NB4 (cell line): Measurements from ENCODE around the gene ANKLE1.

Experiments
- DNase-seq: peaks from one replicate; pipeline ENCODE4 v3.0.0; 2010; ENCODE audit warnings: low read depth
- H3K4me3 ChIP-seq: one replicate; pipeline ENCODE4 v1.5.1; 2011; ENCODE audit warnings: mild to moderate bottlenecking, low read depth, low read length, moderate library complexity
- MAX ChIP-seq: IDR thresholded peaks from 2 replicates; pipeline ENCODE4 v1.6.1; 2011; ENCODE audit warnings: low read depth, low read length
- MYC ChIP-seq: IDR thresholded peaks from 2 replicates; pipeline ENCODE4 v1.6.1; 2011; ENCODE audit warnings: low read depth, low read length
- POLR2A ChIP-seq: IDR thresholded peaks from 2 replicates; pipeline ENCODE4 v1.6.1; 2011; ENCODE audit warnings: mild to moderate bottlenecking; ENCODE audit not compliant: insufficient read length; ENCODE audit errors: extremely low read depth
- TF ChIP-seq, protein P1 (sequence below): IDR thresholded peaks from one replicate; pipeline ENCODE4 v1.5.1; 2012; ENCODE audit warnings: low read depth, low read length

ANKLE1 gene

GRCh38 chr19:17243830-17244617 is 37.7 kb upstream of the ANKLE1 start:
- no peak for DNase-seq
- H3K4me3 ChIP-seq, result no peak overlapping the region
- no peak for TF ChIP-seq POLR2A
- TF ChIP-seq MAX, result no peak
- TF ChIP-seq, protein P1, sequence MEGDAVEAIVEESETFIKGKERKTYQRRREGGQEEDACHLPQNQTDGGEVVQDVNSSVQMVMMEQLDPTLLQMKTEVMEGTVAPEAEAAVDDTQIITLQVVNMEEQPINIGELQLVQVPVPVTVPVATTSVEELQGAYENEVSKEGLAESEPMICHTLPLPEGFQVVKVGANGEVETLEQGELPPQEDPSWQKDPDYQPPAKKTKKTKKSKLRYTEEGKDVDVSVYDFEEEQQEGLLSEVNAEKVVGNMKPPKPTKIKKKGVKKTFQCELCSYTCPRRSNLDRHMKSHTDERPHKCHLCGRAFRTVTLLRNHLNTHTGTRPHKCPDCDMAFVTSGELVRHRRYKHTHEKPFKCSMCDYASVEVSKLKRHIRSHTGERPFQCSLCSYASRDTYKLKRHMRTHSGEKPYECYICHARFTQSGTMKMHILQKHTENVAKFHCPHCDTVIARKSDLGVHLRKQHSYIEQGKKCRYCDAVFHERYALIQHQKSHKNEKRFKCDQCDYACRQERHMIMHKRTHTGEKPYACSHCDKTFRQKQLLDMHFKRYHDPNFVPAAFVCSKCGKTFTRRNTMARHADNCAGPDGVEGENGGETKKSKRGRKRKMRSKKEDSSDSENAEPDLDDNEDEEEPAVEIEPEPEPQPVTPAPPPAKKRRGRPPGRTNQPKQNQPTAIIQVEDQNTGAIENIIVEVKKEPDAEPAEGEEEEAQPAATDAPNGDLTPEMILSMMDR, result no peak
- TF ChIP-seq MYC, result no peak

DNA sequence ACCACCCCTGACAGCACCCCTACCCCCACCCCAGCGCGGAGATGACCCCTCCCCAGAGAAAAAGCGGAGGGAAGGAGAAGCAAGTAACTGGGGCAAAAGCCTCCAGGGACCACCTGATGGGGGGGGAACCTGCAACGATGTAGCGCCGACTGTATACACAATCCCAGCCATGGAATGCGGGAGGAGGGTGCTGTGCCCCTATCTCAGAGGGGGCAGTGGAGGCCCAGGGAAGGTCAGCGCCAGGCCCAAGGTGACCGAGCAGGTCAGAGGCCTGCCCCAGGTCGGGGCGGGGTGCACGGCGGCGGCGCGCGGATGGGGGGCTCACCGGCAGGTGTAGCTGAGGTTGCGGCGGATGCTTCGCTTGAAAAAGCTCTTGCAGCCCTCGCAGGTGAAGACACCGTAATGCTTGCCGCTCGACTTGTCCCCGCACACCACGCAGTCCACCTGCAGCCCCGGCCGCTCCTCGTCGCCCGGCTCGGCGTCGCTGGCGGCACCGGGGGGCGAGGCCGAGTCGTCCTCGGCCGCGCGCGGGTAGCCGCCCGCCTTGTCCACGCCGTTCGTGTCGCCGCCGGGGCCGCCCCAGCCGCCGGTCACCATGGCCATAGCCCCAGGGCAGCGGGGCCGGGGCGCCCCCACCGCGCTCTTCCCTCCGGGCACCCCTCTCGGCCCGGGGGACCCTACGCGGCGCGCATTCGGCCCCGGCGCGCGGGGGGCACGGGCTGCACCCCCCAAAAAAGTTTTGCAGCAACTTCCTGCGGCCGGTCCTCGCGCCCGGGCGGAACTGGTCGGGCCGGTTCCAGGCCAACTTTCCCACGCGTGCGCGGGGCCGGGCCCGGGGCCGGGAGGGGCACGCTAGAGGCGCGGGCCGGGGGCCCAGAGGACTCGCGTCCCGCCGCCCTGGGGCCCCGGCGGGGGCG is 36.8 kb upstream of the ANKLE1 start:
- no peak for TF ChIP-seq MAX
- TF ChIP-seq, protein P1, result no peak
- no peak for TF ChIP-seq POLR2A
- TF ChIP-seq MYC, result no peak
- DNase-seq, result peak; percentile 31
- H3K4me3 ChIP-seq, result peak overlapping the region; percentile 28

DNA sequence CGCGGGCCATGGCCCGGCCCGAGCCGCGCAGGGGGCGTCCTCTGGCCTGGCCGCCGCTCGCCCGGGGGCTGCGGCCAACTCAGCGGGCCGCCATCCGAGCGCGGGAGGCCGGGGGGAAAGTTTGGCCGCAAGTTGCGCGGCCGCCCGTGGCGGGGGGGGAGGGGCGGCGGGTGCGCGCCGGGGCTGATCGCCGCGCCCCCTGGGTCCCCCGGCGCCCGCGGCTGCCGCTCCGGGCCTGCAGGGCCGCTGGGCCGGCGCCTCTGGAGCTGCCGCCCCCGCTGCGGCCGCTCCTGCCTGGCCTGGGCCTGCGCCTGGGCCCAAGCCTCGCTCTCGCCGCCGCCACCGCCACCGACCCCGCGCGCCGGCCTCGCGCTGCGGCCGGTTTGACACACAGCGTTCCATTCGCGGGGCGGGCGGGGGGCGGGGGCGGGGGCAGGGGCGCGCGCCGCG is 36.1 kb upstream of the ANKLE1 start, which contains the start of gene NR2F6:
Gene NR2F6, minus strand, starts transcription at position 385 of the 450 bp plus-strand sequence. CDS start 699 bp downstream, outside the sequence.
- peak within 1 kb of the TSS; percentile 40 for H3K4me3 ChIP-seq
- TF ChIP-seq POLR2A, result no peak
- no peak for TF ChIP-seq MAX
- no peak for TF ChIP-seq MYC
- TF ChIP-seq, protein P1, result no peak
- DNase-seq, result no peak

GRCh38 chr19:17246681-17247425 is 34.8 kb upstream of the ANKLE1 start:
- DNase-seq, result no peak
- H3K4me3 ChIP-seq, result peak overlapping the region; percentile 40

More at GRCh38 chr19:17246681-17247425, 34.8 kb upstream of the ANKLE1 start:
- TF ChIP-seq MYC, result no peak
- TF ChIP-seq, protein P1, result no peak
- no peak for TF ChIP-seq MAX
- TF ChIP-seq POLR2A, result no peak
